Activated naive CD8-positive, alpha-beta T cell treated with anti-CD3 and anti-CD28 coated beads for 36 hours (primary cell): ENCODE data around the gene CREB5. TPM values are rescaled to one million over a fixed set of nuclear protein-coding genes. Genes with fewer than 3 reads are reported as not detected.

Experiments
- DNase-seq: peaks from one replicate; pipeline ENCODE4 v3.0.0; 2021
- H3K27ac Mint-ChIP-seq: one replicate; pipeline ENCODE4 v1.8.0; 2022; ENCODE audit warnings: mild to moderate bottlenecking, moderate library complexity, mixed read lengths
- H3K27me3 Mint-ChIP-seq: one replicate; pipeline ENCODE4 v1.8.0; 2022; ENCODE audit warnings: mild to moderate bottlenecking, mixed read lengths
- H3K36me3 Mint-ChIP-seq: one replicate; pipeline ENCODE4 v1.8.0; 2021; ENCODE audit warnings: mild to moderate bottlenecking, mixed read lengths
- H3K4me1 Mint-ChIP-seq: one replicate; pipeline ENCODE4 v1.8.0; 2021; ENCODE audit warnings: mixed read lengths
- H3K4me3 Mint-ChIP-seq: one replicate; pipeline ENCODE4 v1.8.0; 2022; ENCODE audit warnings: mild to moderate bottlenecking, moderate library complexity, mixed read lengths
- H3K9me3 Mint-ChIP-seq: one replicate; pipeline ENCODE4 v1.8.0; 2022; ENCODE audit warnings: mixed read lengths
- total RNA-seq, 2 experiments: library from RNA; stranded (reverse); gene quantifications; one replicate each; pipeline ENCODE4 v1.2.3, GENCODE V29; 2021

CREB5 gene
- total RNA-seq, 2 experiments from 2014 or later, result 2.0 to 2.4 TPM

- H3K27me3 Mint-ChIP-seq, result no peaks in the 10 kb centered on the region
- peaks cover 5% of the 10 kb centered on the region for H3K4me1 Mint-ChIP-seq
- H3K9me3 Mint-ChIP-seq, result no peaks in the 10 kb centered on the region
- H3K27ac Mint-ChIP-seq, result no peak overlapping the region
- H3K36me3 Mint-ChIP-seq, result no peaks in the 10 kb centered on the region
- DNase-seq, result no peak
- H3K4me3 Mint-ChIP-seq, result no peak overlapping the region
These were observed 312.8 kb downstream of the CREB5 start for GRCh38 chr7:28725045-28725642.

GRCh38 chr7:28725911-28726310, 313.6 kb downstream of the CREB5 start:
- peaks cover 5% of the 10 kb centered on the region for H3K4me1 Mint-ChIP-seq
- no peak overlapping the region for H3K4me3 Mint-ChIP-seq
- DNase-seq, result no peak
- no peak overlapping the region for H3K27ac Mint-ChIP-seq
- H3K36me3 Mint-ChIP-seq, result no peaks in the 10 kb centered on the region
- H3K9me3 Mint-ChIP-seq, result no peaks in the 10 kb centered on the region
- H3K27me3 Mint-ChIP-seq, result no peaks in the 10 kb centered on the region

GRCh38 chr7:28726555-28726954, 314.2 kb downstream of the CREB5 start:
- H3K4me1 Mint-ChIP-seq, result peaks cover 5% of the 10 kb centered on the region
- no peak for DNase-seq
- no peaks in the 10 kb centered on the region for H3K36me3 Mint-ChIP-seq
- H3K27me3 Mint-ChIP-seq, result no peaks in the 10 kb centered on the region
- H3K4me3 Mint-ChIP-seq, result no peak overlapping the region
- H3K27ac Mint-ChIP-seq, result no peak overlapping the region
- H3K9me3 Mint-ChIP-seq, result no peaks in the 10 kb centered on the region

- no peak for DNase-seq
- H3K36me3 Mint-ChIP-seq, result no peaks in the 10 kb centered on the region
- H3K9me3 Mint-ChIP-seq, result no peaks in the 10 kb centered on the region
- peaks cover 5% of the 10 kb centered on the region for H3K4me1 Mint-ChIP-seq
- H3K27ac Mint-ChIP-seq, result no peak overlapping the region
- no peak overlapping the region for H3K4me3 Mint-ChIP-seq
- no peaks in the 10 kb centered on the region for H3K27me3 Mint-ChIP-seq
These were observed 317.0 kb downstream of the CREB5 start for GRCh38 chr7:28729281-28729680.

- Mint-ChIP-seq H3K4me3 (no peak overlapping the region), H3K36me3 (no peaks in the 10 kb centered on the region), H3K4me1 (peaks cover 5% of the 10 kb centered on the region), H3K27ac (no peak overlapping the region), H3K9me3 (no peaks in the 10 kb centered on the region), H3K27me3 (no peaks in the 10 kb centered on the region)
- DNase-seq, result no peak
These were observed 317.4 kb downstream of the CREB5 start for GRCh38 chr7:28729727-28730126.

GRCh38 chr7:28731092-28731658, 318.9 kb downstream of the CREB5 start:
- Mint-ChIP-seq H3K36me3 (no peaks in the 10 kb centered on the region), H3K9me3 (no peaks in the 10 kb centered on the region), H3K27ac (no peak overlapping the region), H3K27me3 (no peaks in the 10 kb centered on the region), H3K4me1 (no peaks in the 10 kb centered on the region), H3K4me3 (no peak overlapping the region)
- no peak for DNase-seq

GRCh38 chr7:28732071-28732869, 320.0 kb downstream of the CREB5 start:
- no peaks in the 10 kb centered on the region for H3K4me1 Mint-ChIP-seq
- no peaks in the 10 kb centered on the region for H3K27me3 Mint-ChIP-seq
- H3K4me3 Mint-ChIP-seq, result no peak overlapping the region
- no peak overlapping the region for H3K27ac Mint-ChIP-seq
- H3K9me3 Mint-ChIP-seq, result no peaks in the 10 kb centered on the region
- DNase-seq, result no peak
- H3K36me3 Mint-ChIP-seq, result no peaks in the 10 kb centered on the region

- DNase-seq, result no peak
- Mint-ChIP-seq H3K9me3 (no peaks in the 10 kb centered on the region), H3K27me3 (no peaks in the 10 kb centered on the region), H3K36me3 (no peaks in the 10 kb centered on the region), H3K27ac (no peak overlapping the region), H3K4me3 (no peak overlapping the region), H3K4me1 (no peaks in the 10 kb centered on the region)
These were observed 320.7 kb downstream of the CREB5 start for GRCh38 chr7:28733035-28733434.

GRCh38 chr7:28738412-28738811, 326.1 kb downstream of the CREB5 start:
- Mint-ChIP-seq H3K4me3 (no peak overlapping the region), H3K9me3 (no peaks in the 10 kb centered on the region), H3K27me3 (no peaks in the 10 kb centered on the region), H3K36me3 (peaks cover 2% of the 10 kb centered on the region), H3K27ac (no peak overlapping the region), H3K4me1 (no peaks in the 10 kb centered on the region)
- DNase-seq, result no peak

- no peak for DNase-seq
- Mint-ChIP-seq H3K4me3 (no peak overlapping the region), H3K4me1 (no peaks in the 10 kb centered on the region), H3K9me3 (no peaks in the 10 kb centered on the region), H3K36me3 (peaks cover 2% of the 10 kb centered on the region), H3K27ac (no peak overlapping the region), H3K27me3 (no peaks in the 10 kb centered on the region)
These were observed 326.8 kb downstream of the CREB5 start for GRCh38 chr7:28739128-28739527.

- no peaks in the 10 kb centered on the region for H3K4me1 Mint-ChIP-seq
- H3K36me3 Mint-ChIP-seq, result peaks cover 2% of the 10 kb centered on the region
- H3K27me3 Mint-ChIP-seq, result no peaks in the 10 kb centered on the region
- no peak overlapping the region for H3K27ac Mint-ChIP-seq
- no peak for DNase-seq
- H3K9me3 Mint-ChIP-seq, result no peaks in the 10 kb centered on the region
- no peak overlapping the region for H3K4me3 Mint-ChIP-seq
These were observed 327.5 kb downstream of the CREB5 start for GRCh38 chr7:28739826-28740225.

GRCh38 chr7:28744951-28745350, 332.6 kb downstream of the CREB5 start:
- no peak for DNase-seq
- no peak overlapping the region for H3K27ac Mint-ChIP-seq
- peaks cover 2% of the 10 kb centered on the region for H3K36me3 Mint-ChIP-seq
- peaks cover 5% of the 10 kb centered on the region for H3K4me1 Mint-ChIP-seq
- H3K27me3 Mint-ChIP-seq, result no peaks in the 10 kb centered on the region
- H3K9me3 Mint-ChIP-seq, result no peaks in the 10 kb centered on the region
- H3K4me3 Mint-ChIP-seq, result no peak overlapping the region

GRCh38 chr7:28745351-28745750, 333.0 kb downstream of the CREB5 start:
- H3K36me3 Mint-ChIP-seq, result peaks cover 2% of the 10 kb centered on the region
- H3K27ac Mint-ChIP-seq, result no peak overlapping the region
- no peak for DNase-seq
- H3K4me1 Mint-ChIP-seq, result peaks cover 5% of the 10 kb centered on the region
- H3K27me3 Mint-ChIP-seq, result no peaks in the 10 kb centered on the region
- no peak overlapping the region for H3K4me3 Mint-ChIP-seq
- no peaks in the 10 kb centered on the region for H3K9me3 Mint-ChIP-seq

- no peak for DNase-seq
- H3K27me3 Mint-ChIP-seq, result no peaks in the 10 kb centered on the region
- H3K27ac Mint-ChIP-seq, result no peak overlapping the region
- H3K4me3 Mint-ChIP-seq, result no peak overlapping the region
- H3K9me3 Mint-ChIP-seq, result no peaks in the 10 kb centered on the region
- peaks cover 5% of the 10 kb centered on the region for H3K4me1 Mint-ChIP-seq
- peaks cover 2% of the 10 kb centered on the region for H3K36me3 Mint-ChIP-seq
These were observed 335.1 kb downstream of the CREB5 start for GRCh38 chr7:28747404-28747803.

- Mint-ChIP-seq H3K9me3 (no peaks in the 10 kb centered on the region), H3K27ac (no peak overlapping the region), H3K4me1 (peaks cover 5% of the 10 kb centered on the region), H3K36me3 (no peaks in the 10 kb centered on the region), H3K27me3 (no peaks in the 10 kb centered on the region), H3K4me3 (no peak overlapping the region)
- no peak for DNase-seq
These were observed 335.5 kb downstream of the CREB5 start for GRCh38 chr7:28747854-28748253.

- DNase-seq, result no peak
- Mint-ChIP-seq H3K36me3 (no peaks in the 10 kb centered on the region), H3K4me1 (peaks cover 5% of the 10 kb centered on the region), H3K4me3 (no peak overlapping the region), H3K27me3 (no peaks in the 10 kb centered on the region), H3K9me3 (no peaks in the 10 kb centered on the region), H3K27ac (no peak overlapping the region)
These were observed 336.0 kb downstream of the CREB5 start for GRCh38 chr7:28748346-28748745.
